ENCODE data around the gene CTBP2. TPM values are rescaled to one million over a fixed set of nuclear protein-coding genes. Genes with fewer than 3 reads are reported as not detected.

Gene CTBP2
- total RNA-seq, 1 experiment from 2014 or later = 233 TPM

Other genes starting within 250 kb of the CTBP2 start
- 18.4 and 24.6 TPM in 2 replicates for gene ZRANB1, start 218.4 kb downstream of the CTBP2 start, total RNA-seq (2014; rRNA removed; shearing (Covaris generic))